Caco-2 (cell line): Measurements from ENCODE around the gene NOM1. TPM values are rescaled to one million over a fixed set of nuclear protein-coding genes. Genes with fewer than 3 reads are reported as not detected.
"Not testable (repeated sequence)": the region's sequence is repeated elsewhere in the genome, so short reads cannot be mapped to it uniquely, and the experiment has no call there.

Source experiments
- BruUV-seq: library from RNA; stranded (reverse); fragments of 400-500 nt; replicated peaks from 2 replicates; lab custom pipeline; 2021; lab: Mats Ljungman, UMichigan
- CTCF ChIA-PET: fragments of 300-600 bp; sonication (Branson Sonifier 250); formaldehyde crosslinking; loops from one replicate; lab custom pipeline; 2022; ENCODE audit warnings: antibody characterized with exemption; lab: Charles Lee
- POLR2A ChIA-PET: fragments of 300-600 bp; sonication (Branson Sonifier 250); formaldehyde crosslinking; loops from one replicate; lab custom pipeline; 2022; ENCODE audit warnings: antibody characterized with exemption; lab: Charles Lee
- DNase-seq, 2 experiments: peaks; one replicate each; pipeline versions ENCODE4 v3.0.0 to v3.0.0-alpha.2; 2020 to 2022
- H3K27me3 ChIP-seq: replicated peaks from 2 replicates; pipeline ENCODE4 v1.6.0; 2011; ENCODE audit warnings: low read length; ENCODE audit not compliant: control insufficient read depth, insufficient read depth
- H3K36me3 ChIP-seq: 2 replicates; pipeline ENCODE4 v1.5.1; 2011; ENCODE audit warnings: low read length; ENCODE audit not compliant: control insufficient read depth, insufficient read depth
- H3K4me1 ChIP-seq: fragments of 250-450 bp; sonication (Bioruptor Pico); 2 replicates; pipeline ENCODE4 v1.5.1; 2020; ENCODE audit warnings: mild to moderate bottlenecking
- H3K4me3 ChIP-seq: 2 replicates; pipeline ENCODE4 v1.5.1; 2011; ENCODE audit warnings: low read depth, mild to moderate bottlenecking, control low read depth, low read length
- H3K9me3 ChIP-seq: fragments of 250-450 bp; sonication (Bioruptor Pico); 2 replicates; pipeline ENCODE4 v1.5.1; 2020; ENCODE audit warnings: mild to moderate bottlenecking, moderate library complexity
- H3K27ac Mint-ChIP-seq: one replicate; pipeline ENCODE4 v1.8.0; 2022; ENCODE audit warnings: mixed read lengths; ENCODE audit not compliant: unreplicated experiment
- H3K27me3 Mint-ChIP-seq: one replicate; pipeline ENCODE4 v1.8.0; 2022; ENCODE audit warnings: mixed read lengths; ENCODE audit not compliant: insufficient read depth, unreplicated experiment
- H3K36me3 Mint-ChIP-seq: one replicate; pipeline ENCODE4 v1.8.0; 2022; ENCODE audit warnings: mild to moderate bottlenecking, mixed read lengths; ENCODE audit not compliant: insufficient read depth, unreplicated experiment
- H3K4me1 Mint-ChIP-seq: one replicate; pipeline ENCODE4 v1.8.0; 2022; ENCODE audit warnings: low read depth, mixed read lengths; ENCODE audit not compliant: unreplicated experiment
- H3K4me3 Mint-ChIP-seq: one replicate; pipeline ENCODE4 v1.8.0; 2022; ENCODE audit warnings: mild to moderate bottlenecking, moderate library complexity, mixed read lengths; ENCODE audit not compliant: unreplicated experiment
- H3K9me3 Mint-ChIP-seq: one replicate; pipeline ENCODE4 v1.8.0; 2022; ENCODE audit warnings: mixed read lengths; ENCODE audit not compliant: unreplicated experiment
- CTCF ChIP-seq, 2 experiments: fragments of 200-600 bp in 1 of 2; IDR thresholded peaks; 1 replicate in 1 of 2; 2 replicates in 1 of 2; pipeline versions ENCODE4 v1.5.1 to v1.8.0; 2011 to 2022; ENCODE audit warnings: antibody characterized with exemption in 1 of 2, control low read depth in 1 of 2, inconsistent platforms in 1 of 2, low read depth in 1 of 2, low read length in 1 of 2, mild to moderate bottlenecking in 1 of 2, moderate library complexity in 1 of 2; ENCODE audit not compliant: insufficient read depth in 1 of 2, severe bottlenecking in 1 of 2, unreplicated experiment in 1 of 2
- intact Hi-C: fragments of 100-400 bp; cut with micrococcal nuclease; formaldehyde crosslinking; loops from one replicate; pipeline ENCODE4 v1.10.0; 2022; ENCODE audit not compliant: unreplicated experiment
- total RNA-seq: library from RNA; stranded (reverse); gene quantifications from 2 replicates; pipeline ENCODE4 v1.2.3, GENCODE V29; 2022

Gene NOM1
- total RNA-seq, 1 experiment from 2014 or later: 37.7 TPM

- H3K27ac Mint-ChIP-seq: no peak overlapping the region
- BruUV-seq: no TSS peak
- Histone ChIP-seq H3K27me3 (no peaks in the 10 kb centered on the region), H3K36me3 (no peaks in the 10 kb centered on the region), H3K9me3 (peaks cover 4% of the 10 kb centered on the region; the same call in 1 of the 2 replicates), H3K4me1 (no peaks in the 10 kb centered on the region), H3K4me3 (no peak overlapping the region)
- no peak overlapping the region for H3K4me3 Mint-ChIP-seq
- H3K4me1 Mint-ChIP-seq: no peaks in the 10 kb centered on the region
- peaks cover 2% of the 10 kb centered on the region for H3K27me3 Mint-ChIP-seq
- intact Hi-C loops: no loop called here
- CTCF ChIA-PET: no interaction called here
- no peaks in the 10 kb centered on the region for H3K36me3 Mint-ChIP-seq
- no peak for TF ChIP-seq CTCF (IDR thresholded peaks at IDR 0.05; ENCODE audit: insufficient read depth in 1 of 2, low read depth in 1 of 2, low read length in 1 of 2, severe bottlenecking in 1 of 2, unreplicated experiment in 1 of 2)
- POLR2A ChIA-PET: no interaction called here
- DNase-seq: no peak
- peaks cover 8% of the 10 kb centered on the region for H3K9me3 Mint-ChIP-seq
Measured at GRCh38 chr7:156918635-156919034, 30.9 kb upstream of the NOM1 start.

DNA sequence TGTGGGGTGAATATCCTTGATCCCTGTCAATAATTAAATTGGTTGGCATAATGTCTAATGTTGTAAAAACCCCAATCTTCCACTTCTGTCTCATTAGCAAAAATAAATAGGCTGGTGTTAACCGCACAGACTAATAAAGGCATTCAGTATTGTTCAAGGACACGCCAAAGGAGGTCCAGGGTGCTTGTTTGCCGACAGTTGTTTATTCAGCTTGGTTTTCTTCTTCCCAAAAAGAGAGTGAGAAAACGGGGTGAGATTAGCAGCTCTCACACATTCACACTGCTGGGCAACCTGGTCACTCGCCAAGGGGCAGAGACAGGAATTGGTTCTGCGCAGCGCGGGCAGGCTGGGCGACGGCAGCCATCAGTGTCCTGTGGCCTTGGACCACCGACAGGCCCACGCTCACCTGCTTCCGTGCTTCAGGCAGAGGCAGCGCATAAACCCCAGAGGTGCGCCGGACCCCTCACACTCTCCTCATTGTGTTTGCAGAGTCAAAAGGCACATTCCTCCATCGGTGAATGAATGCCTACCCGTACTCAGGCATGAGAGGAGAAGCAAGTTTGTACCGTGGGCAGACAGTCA lies 30.3 kb upstream of the NOM1 start:
- Histone ChIP-seq H3K9me3 (peaks cover 4% of the 10 kb centered on the region; the same call in 1 of the 2 replicates), H3K27me3 (no peaks in the 10 kb centered on the region), H3K4me1 (no peaks in the 10 kb centered on the region), H3K4me3 (no peak overlapping the region), H3K36me3 (no peaks in the 10 kb centered on the region)
- no TSS peak for BruUV-seq
- intact Hi-C loops: no loop called here
- POLR2A ChIA-PET: no interaction called here
- CTCF ChIA-PET: no interaction called here
- no peaks in the 10 kb centered on the region for H3K4me1 Mint-ChIP-seq
- no peak overlapping the region for H3K4me3 Mint-ChIP-seq
- H3K9me3 Mint-ChIP-seq: peaks cover 2% of the 10 kb centered on the region
- H3K27me3 Mint-ChIP-seq: no peaks in the 10 kb centered on the region
- DNase-seq: no peak
- TF ChIP-seq CTCF (IDR thresholded peaks at IDR 0.05; ENCODE audit: insufficient read depth in 1 of 2, low read depth in 1 of 2, low read length in 1 of 2, severe bottlenecking in 1 of 2, unreplicated experiment in 1 of 2): no peak
- H3K36me3 Mint-ChIP-seq: no peaks in the 10 kb centered on the region
- no peak overlapping the region for H3K27ac Mint-ChIP-seq

GRCh38 chr7:156920076-156920475 lies 29.4 kb upstream of the NOM1 start:
- peaks cover 4% of the 10 kb centered on the region; the same call in 1 of the 2 replicates for H3K9me3 ChIP-seq
- ChIA-PET CTCF (no interaction called here), POLR2A (no interaction called here)
- no TSS peak for BruUV-seq
- intact Hi-C loops: no loop called here
- H3K27me3 Mint-ChIP-seq: no peaks in the 10 kb centered on the region
- H3K4me1 ChIP-seq: no peaks in the 10 kb centered on the region
- no peak for DNase-seq
- H3K9me3 Mint-ChIP-seq: no peaks in the 10 kb centered on the region
- no peak for TF ChIP-seq CTCF (IDR thresholded peaks at IDR 0.05; ENCODE audit: insufficient read depth in 1 of 2, low read depth in 1 of 2, low read length in 1 of 2, severe bottlenecking in 1 of 2, unreplicated experiment in 1 of 2)
- H3K36me3 Mint-ChIP-seq: no peaks in the 10 kb centered on the region
- H3K27me3 ChIP-seq: no peaks in the 10 kb centered on the region
- no peak overlapping the region for H3K4me3 Mint-ChIP-seq
- no peak overlapping the region for H3K4me3 ChIP-seq
- H3K4me1 Mint-ChIP-seq: no peaks in the 10 kb centered on the region
- no peaks in the 10 kb centered on the region for H3K36me3 ChIP-seq
- H3K27ac Mint-ChIP-seq: no peak overlapping the region

GRCh38 chr7:156920487-156921373 lies 28.8 kb upstream of the NOM1 start:
- BruUV-seq, POLR2A ChIA-PET, H3K4me1 Mint-ChIP-seq, H3K36me3 ChIP-seq, H3K36me3 Mint-ChIP-seq, CTCF ChIA-PET, H3K4me3 ChIP-seq, H3K4me3 Mint-ChIP-seq, H3K27ac Mint-ChIP-seq, DNase-seq, intact Hi-C loops, H3K27me3 ChIP-seq, H3K9me3 Mint-ChIP-seq, H3K9me3 ChIP-seq, H3K27me3 Mint-ChIP-seq, H3K4me1 ChIP-seq: not testable (repeated sequence)

- H3K27me3 Mint-ChIP-seq, H3K27me3 ChIP-seq, H3K9me3 Mint-ChIP-seq, DNase-seq, H3K27ac Mint-ChIP-seq, BruUV-seq, POLR2A ChIA-PET, H3K36me3 ChIP-seq, H3K9me3 ChIP-seq, H3K4me1 ChIP-seq, H3K4me3 Mint-ChIP-seq, intact Hi-C loops, H3K4me3 ChIP-seq, H3K4me1 Mint-ChIP-seq, H3K36me3 Mint-ChIP-seq, CTCF ChIA-PET: not testable (repeated sequence)
Measured at GRCh38 chr7:156922304-156922703, 27.2 kb upstream of the NOM1 start.
